GM19395 (cell line): ENCODE results near the gene SCAMP5.

Experiments
- ATAC-seq: cut with Tn5 transposase; IDR thresholded peaks from one replicate; pipeline ENCODE4 v1.9.1; 2021; ENCODE audit warnings: mild to moderate bottlenecking, moderate library complexity; ENCODE audit not compliant: unreplicated experiment

The SCAMP5 gene

DNA sequence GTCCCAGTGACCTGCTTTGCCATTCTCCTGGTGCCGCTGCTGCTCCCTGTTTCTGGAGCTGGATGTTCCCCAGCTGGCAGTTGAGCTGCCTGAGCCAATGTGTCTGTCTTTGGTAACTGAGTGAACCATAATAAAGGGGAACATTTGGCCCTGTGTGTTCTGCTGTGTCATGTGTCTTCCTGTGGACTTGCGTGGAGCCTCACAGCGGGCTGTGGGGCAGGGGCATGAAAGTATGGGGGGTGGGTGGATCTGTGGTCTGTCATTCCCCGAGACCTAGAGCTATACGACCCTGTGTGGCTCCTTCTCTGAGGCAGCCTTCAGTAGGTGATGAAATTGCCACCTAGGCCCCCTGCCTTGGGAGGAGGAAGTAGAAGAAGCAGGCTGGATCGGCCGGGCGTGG, 26.0 kb downstream of the SCAMP5 start:
- no peak for ATAC-seq

DNA sequence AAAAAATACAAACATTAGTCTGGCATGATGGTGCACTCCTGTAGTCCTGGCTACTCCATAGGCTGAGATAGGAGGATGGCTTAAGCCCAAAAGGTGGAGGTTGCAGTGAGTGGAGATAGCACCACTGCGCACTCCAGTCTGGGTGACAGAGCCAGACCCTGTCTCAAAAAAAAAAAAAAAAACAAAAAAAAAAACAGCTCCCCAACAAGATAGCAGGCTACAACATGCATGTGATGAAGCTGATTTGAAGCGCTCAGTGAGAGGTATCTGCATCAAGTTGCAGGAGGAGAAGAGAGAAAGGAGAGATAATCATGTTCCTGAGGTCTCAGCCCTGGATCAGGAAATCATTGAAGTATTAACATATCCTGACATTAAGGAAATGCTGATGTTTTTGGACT, 27.4 kb downstream of the SCAMP5 start:
- ATAC-seq, result no peak

DNA sequence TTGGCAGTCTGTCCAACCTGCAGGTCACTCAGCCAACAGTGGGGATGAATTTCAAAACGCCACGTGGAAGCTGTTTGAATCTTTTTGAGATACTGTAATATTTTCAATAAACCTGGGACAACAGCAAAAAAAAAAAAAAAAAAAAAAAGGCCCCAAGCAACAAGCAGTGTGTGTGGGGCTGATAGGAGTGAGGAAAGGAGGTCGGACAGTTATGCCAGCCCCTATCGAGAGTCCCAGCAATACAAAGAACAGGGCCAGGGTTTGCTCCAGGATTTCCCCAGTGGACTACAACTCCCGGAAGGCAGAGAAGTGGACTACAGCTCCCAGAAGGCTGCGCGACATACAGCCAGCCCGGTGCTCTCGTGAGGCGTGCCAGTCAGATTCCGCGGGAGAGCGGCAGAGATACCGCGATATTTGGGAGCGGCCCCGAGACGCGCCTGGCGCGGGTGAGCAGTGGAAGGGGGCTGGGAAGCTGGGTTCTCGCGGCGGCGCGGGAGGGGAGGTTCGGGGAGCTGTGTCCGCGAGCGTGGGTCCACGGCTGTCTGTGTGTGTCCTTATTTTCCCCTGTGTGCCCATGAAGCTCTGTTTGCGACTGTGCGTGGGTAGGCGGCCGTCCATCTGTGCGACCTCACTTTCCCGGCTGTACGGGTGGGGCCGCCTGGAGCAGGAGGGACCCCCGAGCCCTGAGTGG, 28.0 kb downstream of the SCAMP5 start, which contains the start of gene PPCDC:
Gene PPCDC (plus strand): TSS at position 410 of the 691 bp plus-strand sequence. CDS start 4,729 bp downstream, outside the sequence.
- peak; percentile 90 for ATAC-seq

DNA sequence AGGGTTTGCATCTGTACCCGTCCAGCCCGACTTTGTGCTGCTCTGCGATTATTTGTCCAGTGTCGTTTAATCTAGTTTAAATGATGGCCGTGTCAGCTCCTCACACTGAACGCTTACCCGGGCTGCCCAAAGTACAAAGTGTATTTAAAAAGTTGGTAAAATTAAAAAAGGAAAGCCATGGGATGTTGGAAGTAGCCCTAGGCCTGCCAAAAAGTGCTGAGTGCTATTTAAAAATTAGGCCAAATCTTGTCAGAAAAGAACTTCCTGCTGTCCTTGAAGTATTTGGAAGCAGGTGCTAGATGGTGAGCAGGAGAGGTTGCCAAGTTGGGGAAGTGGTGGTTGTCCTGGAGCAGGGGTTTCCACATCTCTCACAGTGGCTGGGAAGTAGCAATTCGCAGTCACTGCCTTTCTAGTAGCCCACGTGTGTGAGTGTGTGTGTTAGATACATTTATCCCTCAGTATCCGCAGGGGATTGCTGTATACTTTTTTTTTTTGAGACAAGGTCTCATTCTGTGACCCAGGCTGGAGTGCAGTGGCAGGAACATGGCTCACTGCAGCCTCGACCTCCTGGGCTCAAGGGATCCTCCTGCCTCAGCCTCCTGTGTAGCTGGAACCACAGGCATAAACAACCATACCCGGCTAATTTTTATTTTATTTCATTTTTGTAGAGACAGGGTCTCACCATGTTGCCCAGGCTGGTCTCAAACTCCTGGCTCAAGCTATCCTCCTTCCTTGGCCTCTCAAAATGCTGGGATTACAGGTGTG, 28.7 kb downstream of the SCAMP5 start:
- no peak for ATAC-seq

DNA sequence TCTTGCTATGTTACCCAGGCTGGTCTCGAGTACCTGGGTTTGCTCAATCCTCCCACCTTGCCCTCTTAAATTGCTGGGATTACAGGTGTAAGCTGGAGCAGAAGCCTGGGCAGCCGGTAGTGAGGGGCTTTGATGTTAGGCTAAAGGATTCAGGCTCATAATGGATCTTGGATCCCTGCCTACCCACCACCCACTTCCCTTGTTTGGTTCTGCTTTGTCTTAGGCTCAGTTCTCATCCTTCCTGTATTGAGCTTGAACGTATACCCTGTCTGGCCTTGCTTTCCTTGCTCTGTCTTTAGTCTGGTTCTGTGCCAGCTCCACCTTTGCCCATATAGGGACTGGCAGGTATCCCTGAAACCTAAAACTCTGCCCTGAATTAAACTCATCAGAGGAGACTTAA, 29.7 kb downstream of the SCAMP5 start:
- no peak for ATAC-seq

DNA sequence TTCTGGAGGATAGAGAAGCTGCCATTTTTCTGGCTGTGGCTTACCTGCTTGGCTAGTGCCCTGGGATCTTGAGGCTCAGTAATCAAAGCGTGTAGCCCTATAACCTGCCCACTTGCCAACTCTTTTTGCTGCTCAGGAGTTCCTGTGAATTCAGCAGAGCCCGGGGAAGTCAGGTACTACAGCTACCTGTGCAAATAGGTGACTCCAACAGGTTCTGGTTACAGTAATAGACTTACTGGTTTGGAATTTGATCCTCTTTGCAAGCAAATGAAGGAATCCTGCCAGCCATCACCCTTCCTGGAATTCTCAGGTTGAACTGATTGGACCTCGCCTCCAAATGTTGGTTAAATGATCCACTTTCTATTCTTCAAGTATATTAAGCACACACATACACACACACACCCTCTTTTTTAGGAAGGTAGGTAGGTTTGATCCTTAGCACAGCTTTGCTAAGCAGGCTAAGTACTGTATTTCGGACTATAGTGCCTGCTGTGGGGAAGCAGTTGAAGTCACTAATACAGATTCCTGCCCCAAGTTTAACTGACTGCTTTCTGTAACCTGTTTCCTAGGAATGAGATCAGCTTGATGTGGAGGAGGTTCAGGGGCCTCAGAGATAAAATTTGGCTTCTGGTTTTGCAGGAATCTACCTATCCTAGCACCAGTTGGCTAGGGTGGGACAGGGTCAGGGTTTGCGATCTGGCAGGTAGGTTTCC, 30.3 kb downstream of the SCAMP5 start:
- no peak for ATAC-seq

DNA sequence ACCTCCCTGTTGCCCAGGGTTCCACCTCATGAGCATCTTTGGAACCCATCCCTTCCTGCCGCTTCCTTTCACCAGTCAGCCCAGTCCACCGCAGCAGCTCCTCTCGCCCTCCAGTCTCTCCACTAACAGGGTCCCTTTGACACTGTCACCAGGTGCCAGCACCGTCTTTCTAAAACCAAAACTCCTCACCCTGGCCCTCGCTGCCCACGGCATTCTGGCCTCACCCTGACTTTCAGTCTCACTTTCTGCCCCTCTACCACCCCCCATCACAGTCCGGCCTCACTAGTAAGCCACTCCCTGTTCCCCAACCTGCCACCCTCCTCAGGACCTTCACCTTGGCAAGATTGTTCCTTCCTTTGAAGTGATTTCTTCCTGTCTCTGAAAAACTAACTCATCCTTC, 32.2 kb downstream of the SCAMP5 start:
- no peak for ATAC-seq

DNA sequence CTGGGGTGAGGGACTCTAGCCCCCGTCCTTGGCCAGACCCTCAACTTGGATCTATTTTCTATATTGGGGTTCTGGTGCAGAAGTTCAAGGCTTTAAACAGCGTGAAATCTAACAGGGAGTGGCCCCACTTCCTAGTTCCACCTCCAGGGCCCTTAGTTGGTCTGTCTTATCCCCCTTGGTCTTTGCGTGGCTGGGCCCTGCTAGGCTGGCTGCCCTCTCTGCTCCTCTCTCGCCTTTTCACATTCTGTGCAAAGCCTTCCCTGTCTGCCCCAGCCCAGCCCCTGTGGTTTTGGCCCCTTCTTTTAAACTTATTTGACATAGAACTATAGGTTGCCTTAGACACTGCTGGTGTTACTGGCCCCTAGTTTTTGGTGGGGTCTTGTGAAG, 33.6 kb downstream of the SCAMP5 start:
- no peak for ATAC-seq

DNA sequence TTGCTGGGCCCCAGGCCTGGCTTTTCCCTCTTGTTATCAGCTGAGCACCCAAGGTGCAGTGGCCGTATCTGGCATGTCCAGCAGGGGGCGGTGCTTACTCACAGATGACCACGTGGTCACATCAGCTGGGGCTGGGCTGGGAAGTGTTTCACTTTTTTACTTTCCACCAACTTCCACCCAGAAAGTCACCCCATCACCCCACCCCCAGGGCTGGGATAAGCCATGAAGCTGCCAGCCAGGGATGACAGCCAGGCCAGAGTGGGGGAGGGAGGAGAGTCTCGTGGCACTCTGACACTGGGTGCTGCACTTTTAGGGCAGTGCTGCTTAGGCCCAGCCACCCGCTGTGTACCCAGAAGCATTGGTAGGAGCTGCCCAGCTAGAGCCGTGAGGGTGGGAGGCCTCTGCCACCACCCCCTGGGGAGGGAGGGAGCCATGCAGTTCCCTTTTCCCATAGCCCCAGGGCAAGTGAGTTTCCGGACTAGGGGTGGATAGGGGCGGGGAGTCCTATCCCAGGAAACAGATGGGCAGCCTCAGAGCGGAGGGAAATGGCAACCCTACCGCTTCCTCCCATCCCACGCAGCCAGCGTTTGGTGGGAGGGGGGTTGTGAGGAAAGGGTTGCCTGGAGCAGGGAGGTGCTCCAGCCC, 34.1 kb downstream of the SCAMP5 start:
- ATAC-seq, result no peak

DNA sequence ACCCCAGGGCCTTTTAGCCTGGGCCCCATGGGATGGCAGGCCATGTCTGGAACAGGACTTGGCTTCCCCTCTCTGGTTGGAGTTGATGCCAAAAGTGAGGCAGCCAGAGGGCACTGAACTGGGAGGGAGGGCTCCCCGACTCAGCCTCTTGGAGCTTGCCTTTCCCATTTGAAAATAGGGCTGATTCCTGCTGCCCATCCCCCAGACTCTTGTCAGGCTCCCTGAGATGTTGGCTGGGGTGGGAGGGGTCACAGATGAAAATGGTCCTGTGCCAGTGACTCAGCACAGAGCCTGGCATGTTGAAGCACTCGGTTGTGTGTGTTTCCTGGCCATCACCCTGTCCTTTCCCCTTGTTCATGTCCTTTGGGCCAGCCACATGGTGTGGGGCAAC, 34.7 kb downstream of the SCAMP5 start:
- ATAC-seq, result no peak

DNA sequence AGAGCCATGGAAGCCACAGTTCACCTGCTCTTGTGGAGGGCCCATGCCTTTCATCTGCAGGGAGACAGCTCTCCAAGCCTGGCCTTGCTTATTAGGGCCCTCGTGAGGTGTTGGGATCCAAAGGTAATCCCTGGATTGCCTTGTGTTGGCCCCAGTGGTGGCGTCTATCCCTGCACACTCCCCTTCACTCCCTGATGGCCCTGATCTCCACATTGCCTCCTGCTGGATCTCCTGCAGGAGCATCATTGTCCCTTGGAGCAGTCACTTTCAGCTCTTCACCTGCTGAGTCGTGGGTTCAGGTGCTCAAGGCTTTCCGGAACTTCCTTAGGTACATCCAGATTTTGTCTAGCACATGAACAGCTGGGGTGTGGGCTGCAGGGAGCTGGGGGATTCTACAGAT, 35.1 kb downstream of the SCAMP5 start:
- no peak for ATAC-seq

DNA sequence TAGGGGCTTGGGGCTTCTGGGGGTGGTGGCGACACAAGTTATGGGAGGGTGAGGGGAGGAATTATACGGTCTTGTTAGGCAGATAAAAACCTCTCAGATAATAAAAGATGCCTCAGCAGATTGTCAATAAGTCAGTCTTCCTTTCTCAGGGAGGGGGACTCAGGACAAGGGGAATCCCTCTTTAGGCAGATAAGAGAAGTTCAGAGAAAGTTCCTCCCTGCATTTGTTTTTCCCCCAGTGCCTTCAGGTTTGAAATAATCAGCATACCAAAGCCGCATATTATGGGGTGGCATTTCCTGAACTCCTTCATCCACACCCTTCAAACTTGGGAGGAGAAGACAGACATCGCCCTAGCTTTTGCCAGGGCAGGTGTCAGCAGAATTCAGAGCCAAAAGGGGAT, 36.5 kb downstream of the SCAMP5 start:
- ATAC-seq, result no peak

DNA sequence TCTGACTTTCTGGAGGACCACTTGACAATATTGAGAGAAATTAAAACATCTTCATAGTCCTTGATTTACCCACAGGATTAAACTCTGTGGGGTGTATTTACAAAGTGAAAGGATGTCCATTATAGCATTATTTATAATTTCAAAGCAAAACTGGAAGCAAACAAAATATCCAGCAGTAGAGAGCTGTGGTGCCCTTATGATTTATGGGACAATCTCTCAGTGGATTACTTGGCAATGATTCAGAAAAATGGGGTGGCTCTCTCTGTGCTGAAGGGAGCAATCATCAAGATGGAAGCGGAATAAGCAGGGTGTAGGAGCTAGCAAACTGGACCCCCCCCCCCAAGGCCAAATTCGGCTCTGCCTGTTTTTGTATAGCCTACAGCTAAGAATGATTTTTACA, 37.0 kb downstream of the SCAMP5 start:
- ATAC-seq, result no peak

DNA sequence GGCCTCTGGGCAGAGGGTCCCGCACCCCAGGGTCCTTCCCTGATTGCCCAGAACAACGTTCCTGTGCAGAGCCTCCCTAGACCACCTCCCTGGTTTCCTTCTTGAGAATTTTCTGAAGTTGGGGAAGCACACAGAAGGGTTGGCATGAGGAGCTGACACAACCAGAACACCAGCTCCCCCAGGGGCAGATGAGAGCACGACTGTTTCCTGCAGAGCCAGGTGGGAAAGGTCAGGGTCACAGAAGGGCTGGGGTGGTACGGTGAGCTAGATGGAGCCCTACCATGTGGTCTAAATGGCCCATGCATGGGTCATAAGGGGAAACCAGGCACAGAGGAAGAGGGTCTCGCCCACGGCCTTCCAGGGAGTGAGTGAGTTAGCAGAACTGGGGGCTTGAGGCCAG, 38.4 kb downstream of the SCAMP5 start:
- ATAC-seq, result no peak

DNA sequence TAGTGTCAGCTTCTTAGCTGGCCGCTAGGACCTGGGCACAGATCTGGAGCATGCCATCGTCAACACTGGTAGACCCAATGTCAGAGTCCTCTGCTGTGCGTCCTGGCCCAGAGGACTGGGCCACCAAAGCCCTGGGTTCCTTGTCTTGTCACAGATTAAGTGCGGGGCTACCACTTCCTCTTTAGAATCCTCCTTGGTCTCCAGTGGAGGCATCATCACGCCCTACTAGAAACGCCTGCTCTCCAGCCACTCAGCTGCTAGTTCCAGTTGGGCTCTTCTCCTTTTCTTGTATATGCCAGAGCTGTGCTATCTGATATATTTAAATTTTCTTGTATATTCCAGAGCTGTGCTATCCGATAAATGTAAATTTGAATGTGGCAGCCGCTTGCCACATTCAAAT, 39.3 kb downstream of the SCAMP5 start:
- ATAC-seq, result no peak

DNA sequence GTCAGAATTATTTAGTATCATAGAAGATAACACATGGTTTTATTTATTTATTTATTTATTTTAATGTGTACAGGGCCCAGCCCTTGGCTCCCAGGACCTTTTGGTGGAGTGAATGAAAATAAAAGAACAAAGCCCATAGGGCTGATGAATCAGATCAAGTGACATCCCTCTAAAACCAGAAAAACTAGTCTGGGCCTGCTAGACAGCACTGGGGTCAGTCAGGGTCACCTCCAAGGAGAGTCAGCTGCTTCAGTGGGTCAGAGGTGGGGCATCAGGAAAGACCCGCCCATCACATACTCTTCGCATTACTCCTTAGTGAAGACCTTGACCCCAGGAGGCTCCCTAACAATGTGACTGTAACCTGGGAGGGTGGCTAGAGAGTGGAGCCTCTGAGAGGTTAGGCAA, 40.9 kb downstream of the SCAMP5 start:
- ATAC-seq, result no peak

DNA sequence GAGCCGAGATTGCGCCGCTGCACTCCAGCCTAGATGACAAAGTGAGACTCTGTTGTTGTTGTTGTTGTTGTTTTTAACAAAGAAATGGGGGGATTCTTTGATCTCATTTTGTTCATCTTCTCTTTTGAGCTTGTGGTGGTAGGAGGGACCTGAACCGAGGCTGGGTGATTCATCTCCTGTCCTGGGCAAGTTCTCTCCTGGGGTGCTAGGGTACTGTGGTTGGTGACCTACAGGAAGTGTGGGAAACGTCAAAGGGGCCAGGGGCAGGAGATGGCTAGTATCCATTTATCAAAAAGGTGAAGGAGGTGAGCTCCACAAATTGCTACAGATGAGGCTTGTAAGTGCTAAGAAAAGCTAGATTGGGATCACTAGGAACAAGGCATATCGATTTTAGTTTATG, 42.3 kb downstream of the SCAMP5 start:
- no peak for ATAC-seq

DNA sequence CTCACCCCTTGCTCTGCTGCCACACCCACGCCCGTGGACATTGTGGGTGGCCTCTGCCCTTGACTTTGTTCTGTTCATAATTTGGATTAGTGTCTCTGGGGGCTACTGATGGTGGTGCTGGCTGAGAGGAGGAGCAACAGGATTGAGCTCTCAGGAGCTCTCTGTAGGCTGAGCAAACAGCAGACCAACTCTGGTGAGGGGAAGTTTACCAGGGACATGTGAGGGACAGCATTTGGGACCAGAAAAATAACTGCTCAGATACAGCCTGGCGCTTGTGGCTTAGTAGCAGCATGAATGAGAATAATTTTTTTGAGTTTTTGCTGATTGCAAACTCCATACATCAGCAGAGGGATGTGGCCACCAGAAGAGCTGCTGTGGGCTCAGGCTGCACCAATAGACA, 42.9 kb downstream of the SCAMP5 start:
- ATAC-seq, result no peak

DNA sequence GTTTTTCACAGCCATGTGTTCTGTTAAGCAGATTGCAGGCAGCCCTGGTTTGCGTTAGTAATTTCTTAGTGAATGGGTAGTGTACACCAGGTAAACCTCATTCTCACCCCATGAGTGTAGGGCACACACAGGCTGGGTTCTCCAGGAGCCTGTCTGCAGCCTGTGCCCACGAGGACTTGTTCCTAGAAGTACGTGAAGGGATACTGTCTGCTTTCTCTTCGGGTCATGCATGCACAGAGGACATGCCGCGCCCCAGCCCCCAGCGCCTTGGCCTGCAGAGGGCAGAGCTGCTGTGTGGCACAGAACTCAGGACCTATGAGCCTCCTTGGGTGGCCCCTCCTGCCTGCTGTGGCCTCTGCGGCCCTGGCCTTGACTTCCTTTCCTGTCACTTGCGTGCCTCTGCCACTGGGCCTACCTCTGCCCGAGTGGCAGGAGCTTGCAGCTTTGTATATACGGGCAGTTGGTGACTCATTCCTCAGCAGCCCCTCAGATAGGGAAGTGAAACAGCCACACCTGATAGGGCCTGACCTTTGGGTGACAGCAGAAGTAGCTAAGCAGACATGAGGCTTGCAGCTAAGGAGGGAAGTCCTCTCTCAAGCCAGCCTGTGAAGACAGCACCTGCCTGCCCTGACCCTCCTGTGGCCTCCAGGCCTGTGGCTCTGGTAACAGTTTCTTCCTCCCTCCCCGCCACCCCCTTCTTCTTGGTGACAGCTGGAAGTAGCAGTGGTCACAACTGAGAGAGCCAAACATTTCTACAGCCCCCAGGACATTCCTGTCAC, 47.6 kb downstream of the SCAMP5 start:
- peak; percentile 77 for ATAC-seq

DNA sequence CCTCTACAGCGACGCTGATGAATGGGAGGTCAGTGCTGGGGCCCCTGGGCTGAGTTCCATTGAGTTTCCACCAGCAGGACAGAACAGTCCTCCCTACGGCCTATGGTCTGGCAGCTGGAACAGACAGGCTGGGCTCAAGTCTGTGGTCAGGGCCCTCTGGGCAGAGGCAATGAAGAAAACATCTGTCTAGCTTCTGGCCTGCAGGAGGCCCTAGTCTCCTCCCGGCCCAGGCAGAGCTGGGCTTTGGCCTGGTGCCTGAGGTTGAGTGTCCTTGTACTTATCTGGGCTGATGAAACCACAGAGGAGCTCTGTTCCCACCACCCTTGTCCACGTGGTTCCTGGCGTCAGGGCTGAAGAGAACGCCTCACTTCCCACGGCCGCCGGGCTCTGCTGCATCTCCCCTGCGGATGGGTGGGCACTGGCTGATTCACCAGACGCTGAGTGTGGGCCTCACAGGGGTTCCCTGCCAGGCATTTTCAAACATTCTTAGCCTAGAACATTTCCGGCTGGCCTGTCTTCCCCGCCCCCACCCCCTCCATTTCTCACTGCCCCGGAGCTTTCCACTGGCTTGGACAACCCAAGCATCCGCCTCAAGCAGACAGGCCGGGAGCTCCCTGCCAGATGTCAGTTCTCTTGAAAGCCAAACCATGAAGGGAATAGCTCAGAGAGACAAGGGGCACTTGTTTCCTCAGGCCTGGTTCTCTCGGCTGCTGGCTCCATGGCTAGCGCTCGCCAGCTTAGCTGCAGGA, 48.3 kb downstream of the SCAMP5 start:
- ATAC-seq, result peak; percentile 36
